Lower leg skin (tissue), 4 donors: Measurements from ENCODE around the gene MRPL58. TPM values are rescaled to one million over a fixed set of nuclear protein-coding genes. Genes with fewer than 3 reads are reported as not detected.

ENCODE experiments used
- DNase-seq, 2 donors: peaks; one replicate each; pipeline ENCODE4 v3.0.0-alpha.2; 2019; ENCODE audit warnings: low spot score in 2 of 2
- H3K4me3 ChIP-seq: fragments of 200-600 bp; sonication (generic); 2 replicates; pipeline ENCODE4 v1.5.1; 2017; ENCODE audit warnings: mild to moderate bottlenecking, low read depth; ENCODE audit not compliant: poor library complexity, severe bottlenecking
- POLR2A ChIP-seq, 2 donors: fragments of 450-650 bp; IDR thresholded peaks; one replicate each; pipeline ENCODE4 v1.6.1; 2016 to 2017; ENCODE audit warnings: antibody characterized with exemption in 2 of 2, mild to moderate bottlenecking in 1 of 2, moderate library complexity in 1 of 2
- WGBS, 2 donors: methylation state at CpG; one replicate each; pipeline ENCODE4 v1.1.5; 2018; 5-methylcytosine and 5-hydroxymethylcytosine counted together
- intact Hi-C: fragments of 100-400 bp; cut with DNase I; formaldehyde crosslinking; loops from one replicate; pipeline ENCODE4 v1.15.0; 2023; ENCODE audit warnings: low total_unique reads
- total RNA-seq, 4 donors: library from RNA; depleted of rRNA; stranded (reverse); fragments of >200 nt; gene quantifications; one replicate each; pipeline ENCODE4 v1.1.0, GENCODE V29; 2016
- TF ChIP-seq, protein P1 (sequence below), 3 donors: fragments of 450-650 bp; IDR thresholded peaks; one replicate each; pipeline ENCODE4 v1.5.1; 2016; ENCODE audit warnings: antibody characterized with exemption in 3 of 3, mild to moderate bottlenecking in 3 of 3, moderate library complexity in 2 of 3

MRPL58 gene
- total RNA-seq, 4 donors from 2014 or later = 48.6 to 76.4 (median 58.8) TPM

DNA sequence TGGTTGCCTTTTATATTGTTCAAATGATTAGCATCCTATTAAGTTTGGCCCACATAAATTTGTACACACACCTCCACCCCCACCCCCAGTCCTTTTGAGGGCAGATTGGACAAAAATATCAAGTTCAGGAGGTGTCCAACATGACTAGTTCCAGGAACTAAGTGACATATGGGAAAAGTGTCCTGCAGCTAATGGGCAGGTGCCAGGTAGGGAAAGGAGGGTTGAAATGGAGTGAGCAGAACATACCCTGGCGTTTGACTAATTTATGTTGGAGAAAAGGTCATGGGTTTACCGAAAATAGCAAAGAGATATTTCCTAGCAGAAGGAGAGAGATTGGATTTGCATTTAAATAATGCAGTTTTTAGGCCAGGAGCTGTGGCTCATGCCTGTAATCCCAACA is 39.5 kb downstream of the MRPL58 start:
- TF ChIP-seq, protein P1, sequence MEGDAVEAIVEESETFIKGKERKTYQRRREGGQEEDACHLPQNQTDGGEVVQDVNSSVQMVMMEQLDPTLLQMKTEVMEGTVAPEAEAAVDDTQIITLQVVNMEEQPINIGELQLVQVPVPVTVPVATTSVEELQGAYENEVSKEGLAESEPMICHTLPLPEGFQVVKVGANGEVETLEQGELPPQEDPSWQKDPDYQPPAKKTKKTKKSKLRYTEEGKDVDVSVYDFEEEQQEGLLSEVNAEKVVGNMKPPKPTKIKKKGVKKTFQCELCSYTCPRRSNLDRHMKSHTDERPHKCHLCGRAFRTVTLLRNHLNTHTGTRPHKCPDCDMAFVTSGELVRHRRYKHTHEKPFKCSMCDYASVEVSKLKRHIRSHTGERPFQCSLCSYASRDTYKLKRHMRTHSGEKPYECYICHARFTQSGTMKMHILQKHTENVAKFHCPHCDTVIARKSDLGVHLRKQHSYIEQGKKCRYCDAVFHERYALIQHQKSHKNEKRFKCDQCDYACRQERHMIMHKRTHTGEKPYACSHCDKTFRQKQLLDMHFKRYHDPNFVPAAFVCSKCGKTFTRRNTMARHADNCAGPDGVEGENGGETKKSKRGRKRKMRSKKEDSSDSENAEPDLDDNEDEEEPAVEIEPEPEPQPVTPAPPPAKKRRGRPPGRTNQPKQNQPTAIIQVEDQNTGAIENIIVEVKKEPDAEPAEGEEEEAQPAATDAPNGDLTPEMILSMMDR (IDR thresholded peaks at IDR 0.05) = no peak
- no peak for TF ChIP-seq POLR2A (IDR thresholded peaks at IDR 0.05)
- DNase-seq = no peak
- 66 to 85% methylated on average over 2 of the region's 2 CpGs for WGBS, 2 donors
- intact Hi-C loops = no loop called here
- H3K4me3 ChIP-seq = no peak overlapping the region

DNA sequence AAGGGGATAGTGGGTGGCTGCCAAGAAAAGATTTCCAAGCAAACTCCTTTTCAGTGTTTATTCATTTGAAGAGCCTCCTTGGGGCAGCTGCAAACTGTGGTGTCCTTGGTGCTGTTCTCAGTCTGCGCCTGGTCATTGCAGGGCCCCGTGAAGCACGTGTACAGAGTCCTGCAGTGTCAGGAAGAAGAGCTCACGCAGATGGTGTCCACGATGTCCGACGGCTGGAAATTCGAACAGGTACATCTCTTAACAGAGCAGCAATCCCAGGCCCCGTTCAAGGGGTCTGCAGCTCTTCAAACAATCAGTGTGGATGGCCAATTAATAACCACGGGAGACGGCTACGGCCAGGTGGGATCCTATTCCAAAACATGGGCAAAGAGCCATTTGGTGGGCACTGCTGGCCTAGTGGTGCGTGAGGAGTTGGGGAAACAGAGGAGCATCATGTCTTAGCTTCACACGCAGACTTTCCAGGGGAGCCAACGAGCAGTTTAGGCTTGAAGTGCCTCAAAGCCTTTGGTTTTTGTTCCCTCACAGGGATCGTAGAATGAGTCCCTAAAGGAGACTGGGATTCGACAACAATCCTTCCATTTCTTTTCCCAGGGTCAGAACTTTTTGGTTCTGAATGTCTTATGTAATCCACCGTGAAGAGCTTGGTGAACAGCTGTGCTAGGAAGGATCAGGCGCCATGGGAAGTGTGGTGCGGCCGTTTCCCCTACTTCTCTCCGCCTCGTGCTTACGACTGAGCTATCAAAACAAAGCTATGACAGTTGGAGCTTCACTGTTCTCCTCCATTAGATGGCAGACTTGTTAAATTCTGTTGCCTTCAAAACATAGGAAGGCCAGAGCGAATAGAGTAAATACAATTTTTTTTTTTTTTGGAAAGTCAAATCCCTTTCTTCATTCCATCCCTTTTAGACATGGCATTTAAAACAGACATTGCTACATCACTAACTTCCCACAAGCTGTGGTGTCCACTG is 47.2 kb downstream of the MRPL58 start:
- DNase-seq = no peak
- intact Hi-C loops = loop anchor here (10.0 kb wide), 1 partner anchor 115 kb away; no protein-coding TSS in a partner anchor
- WGBS, 2 donors = 68 to 71% methylated on average over 25 of the region's 25 CpGs
- TF ChIP-seq POLR2A (IDR thresholded peaks at IDR 0.05) = no peak
- TF ChIP-seq, protein P1 (IDR thresholded peaks at IDR 0.05) = no peak
- no peak overlapping the region for H3K4me3 ChIP-seq

- WGBS, 2 donors = 93 to 95% methylated on average over 26 of the region's 26 CpGs
- intact Hi-C loops = loop anchor here (10.0 kb wide), 1 partner anchor 114 kb away; no protein-coding TSS in a partner anchor
These were observed 48.1 kb downstream of the MRPL58 start for GRCh38 chr17:75060434-75061054.

DNA sequence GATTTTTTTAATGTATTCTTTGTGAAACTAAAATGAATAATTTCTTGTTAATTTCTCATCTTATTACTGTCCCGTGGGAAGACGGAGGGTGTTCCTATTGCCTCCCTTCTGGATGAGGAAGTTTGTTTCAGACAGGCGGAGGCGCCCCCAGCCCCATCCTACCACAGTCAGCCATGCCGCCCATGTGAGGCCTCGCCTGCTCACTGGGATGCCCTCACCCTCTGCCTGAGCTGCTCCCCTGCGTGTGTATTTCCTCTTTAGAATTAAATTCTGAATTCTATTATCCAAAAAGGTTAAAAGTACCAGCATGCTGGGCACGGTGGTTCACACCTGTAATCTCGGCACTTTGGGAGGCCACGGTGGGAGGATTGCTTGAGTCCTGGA is 48.6 kb downstream of the MRPL58 start:
- WGBS, 2 donors = 95 to 96% methylated on average over 10 of the region's 10 CpGs
- H3K4me3 ChIP-seq = no peak overlapping the region
- TF ChIP-seq, protein P1 (IDR thresholded peaks at IDR 0.05) = no peak
- TF ChIP-seq POLR2A (IDR thresholded peaks at IDR 0.05) = no peak
- no peak for DNase-seq
- intact Hi-C loops = loop anchor here (10.0 kb wide), 1 partner anchor 114 kb away; no protein-coding TSS in a partner anchor

More at GRCh38 chr17:75060434-75061054, 48.1 kb downstream of the MRPL58 start:
- no peak overlapping the region for H3K4me3 ChIP-seq
- TF ChIP-seq, protein P1 (IDR thresholded peaks at IDR 0.05) = no peak
- no peak for TF ChIP-seq POLR2A (IDR thresholded peaks at IDR 0.05)
- no peak for DNase-seq

DNA sequence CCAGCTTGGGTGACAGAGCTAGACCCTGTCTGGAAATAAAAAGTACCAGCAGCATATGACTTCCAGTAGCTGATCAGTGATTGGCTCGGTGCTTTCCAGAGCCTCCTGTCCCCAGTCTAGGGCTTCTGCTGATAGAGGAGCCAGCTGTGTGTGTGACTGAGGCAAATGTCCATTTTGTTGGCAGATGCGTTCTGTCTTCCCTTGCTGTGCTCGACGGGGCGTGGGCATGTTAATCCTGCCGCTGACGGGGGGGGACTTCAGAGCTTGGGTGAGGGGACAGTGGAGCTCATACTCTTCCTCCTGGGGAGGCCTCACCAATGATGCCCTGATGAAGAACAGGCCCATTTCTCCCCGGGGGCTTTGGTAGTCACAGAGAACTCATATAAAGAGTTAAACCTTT is 49.1 kb downstream of the MRPL58 start:
- TF ChIP-seq POLR2A (IDR thresholded peaks at IDR 0.05) = no peak
- TF ChIP-seq, protein P1 (IDR thresholded peaks at IDR 0.05) = no peak
- intact Hi-C loops = loop anchor here (10.0 kb wide), 1 partner anchor 113 kb away; no protein-coding TSS in a partner anchor
- H3K4me3 ChIP-seq = no peak overlapping the region
- no peak for DNase-seq
- 85 to 86% methylated on average over 8 of the region's 8 CpGs for WGBS, 2 donors
